ENCODE data around the gene R3HDM2. TPM values are rescaled to one million over a fixed set of nuclear protein-coding genes. Genes with fewer than 3 reads are reported as not detected.

R3HDM2 gene
- total RNA-seq, 4 donors from 2014 or later: 21.7 to 37.6 (median 29.3) TPM

- no peak for TF ChIP-seq CTCF (IDR thresholded peaks at IDR 0.05)
- TF ChIP-seq POLR2A (IDR thresholded peaks at IDR 0.05): no peak
- H3K27me3 ChIP-seq: no peaks in the 10 kb centered on the region
- no peak overlapping the region for H3K27ac ChIP-seq
- DNase-seq: no peak
- WGBS, 2 donors: 83 to 88% methylated on average over 1 of the region's 1 CpG
- no peaks in the 10 kb centered on the region for H3K9me3 ChIP-seq
- H3K4me3 ChIP-seq: no peak overlapping the region
- H3K4me1 ChIP-seq: no peaks in the 10 kb centered on the region
- H3K36me3 ChIP-seq: peaks cover 0 to 48% (median 0%) of the 10 kb centered on the region in 3 donors
- intact Hi-C loops (cut with DNase I): no loop called here
Observed at GRCh38 chr12:57384478-57384877, 46.4 kb downstream of the R3HDM2 start.

- no peak overlapping the region for H3K4me3 ChIP-seq
- 77 to 81% methylated on average over 2 of the region's 2 CpGs for WGBS, 2 donors
- TF ChIP-seq POLR2A (IDR thresholded peaks at IDR 0.05) (no peak), CTCF (IDR thresholded peaks at IDR 0.05) (no peak)
Observed at GRCh38 chr12:57381693-57382220, 49.1 kb downstream of the R3HDM2 start.

GRCh38 chr12:57380300-57380699, 50.5 kb downstream of the R3HDM2 start:
- TF ChIP-seq POLR2A (IDR thresholded peaks at IDR 0.05): no peak
- no peak for TF ChIP-seq CTCF (IDR thresholded peaks at IDR 0.05)
- intact Hi-C loops (cut with DNase I): no loop called here
- Histone ChIP-seq H3K36me3 (peaks cover 0 to 30% (median 0%) of the 10 kb centered on the region in 3 donors), H3K27ac (no peak overlapping the region), H3K4me3 (no peak overlapping the region), H3K4me1 (peaks cover 0 to 10% (median 0%) of the 10 kb centered on the region in 3 donors), H3K9me3 (no peaks in the 10 kb centered on the region), H3K27me3 (no peaks in the 10 kb centered on the region)
- no peak for DNase-seq
- WGBS, 2 donors: 67 to 91% methylated on average over 1 of the region's 1 CpG

More at GRCh38 chr12:57381693-57382220, 49.1 kb downstream of the R3HDM2 start:
- Histone ChIP-seq H3K4me1 (peaks cover 0 to 10% (median 0%) of the 10 kb centered on the region in 3 donors), H3K36me3 (peaks cover 0 to 45% (median 0%) of the 10 kb centered on the region in 3 donors), H3K27me3 (no peaks in the 10 kb centered on the region), H3K9me3 (no peaks in the 10 kb centered on the region), H3K27ac (no peak overlapping the region)
- no peak for DNase-seq
- intact Hi-C loops (cut with DNase I): no loop called here

- DNase-seq: no peak
- intact Hi-C loops (cut with DNase I): no loop called here
Observed at GRCh38 chr12:57377103-57377840, 53.6 kb downstream of the R3HDM2 start.

More at GRCh38 chr12:57377103-57377840, 53.6 kb downstream of the R3HDM2 start:
- WGBS, 2 donors: 74 to 80% methylated on average over 3 of the region's 3 CpGs
- no peaks in the 10 kb centered on the region for H3K9me3 ChIP-seq
- no peak for TF ChIP-seq CTCF (IDR thresholded peaks at IDR 0.05)
- H3K4me3 ChIP-seq: no peak overlapping the region
- H3K36me3 ChIP-seq: peaks cover 0 to 25% (median 0%) of the 10 kb centered on the region in 3 donors
- H3K27me3 ChIP-seq: no peaks in the 10 kb centered on the region
- H3K4me1 ChIP-seq: peaks cover 0 to 12% (median 0%) of the 10 kb centered on the region in 3 donors
- H3K27ac ChIP-seq: peak overlapping the region in 1 of 4 donors; percentile 24
